ENCODE measurements around the gene PSMA3. TPM values are rescaled to one million over a fixed set of nuclear protein-coding genes. Genes with fewer than 3 reads are reported as not detected.

The PSMA3 gene
- total RNA-seq, 1 experiment from 2014 or later = 355 TPM

DNA sequence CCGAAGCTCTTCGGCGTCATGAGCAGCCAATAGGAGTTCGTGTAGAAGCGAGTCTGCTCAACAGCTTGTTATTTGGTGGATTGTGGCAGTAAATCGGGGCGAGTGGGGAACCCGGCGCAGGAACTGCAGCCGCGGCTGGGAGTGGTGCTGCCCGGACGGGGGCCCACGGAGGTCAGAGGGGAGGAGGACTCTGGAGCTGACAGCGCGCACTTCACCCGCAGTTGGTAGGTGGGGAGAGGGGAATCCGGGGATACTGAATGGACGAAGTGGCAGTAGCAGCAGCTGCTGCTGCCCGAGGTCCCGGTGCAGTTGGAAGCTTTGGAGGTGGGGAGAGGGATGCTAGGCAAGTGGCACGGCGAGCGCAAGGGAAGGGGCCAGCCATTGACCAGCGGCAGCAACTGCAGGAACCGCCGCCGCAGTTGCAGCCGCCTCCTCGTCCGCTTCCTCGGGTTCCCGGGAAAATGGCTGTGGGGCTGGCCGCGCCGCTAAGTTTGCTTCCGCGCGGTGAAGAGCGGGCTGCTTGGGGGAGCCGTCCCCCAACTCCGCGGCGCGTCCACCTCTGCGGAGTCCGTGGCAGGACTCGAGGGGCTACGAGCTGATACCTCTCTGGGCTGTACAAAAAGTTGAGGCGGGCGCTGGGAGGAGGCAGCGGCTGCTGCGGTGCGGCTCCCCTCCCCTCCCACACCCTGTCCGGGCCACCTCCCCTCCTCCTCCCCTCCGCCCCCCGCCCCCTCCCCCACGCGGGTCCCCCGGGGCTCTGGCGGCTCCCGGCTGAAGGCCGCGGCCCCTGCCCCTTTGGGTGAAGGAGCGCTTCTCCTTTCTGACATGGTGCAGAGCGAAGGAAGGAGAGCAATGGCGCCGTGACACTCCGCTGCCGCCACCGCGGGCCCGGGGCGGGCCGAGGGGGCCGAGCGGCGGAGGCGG is 54.1 kb downstream of the PSMA3 start, which contains the start of gene ARID4A:
Gene ARID4A, plus strand, starts transcription at position 79 of the 924 bp plus-strand sequence. CDS start 1,300 bp downstream, outside the sequence.
- intact Hi-C loops (cut with micrococcal nuclease; ENCODE audit: unreplicated experiment) = loop anchor here (1.0 to 2.0 kb wide), 2 partner anchors 32 to 129 kb away; partner anchors contain the start of genes KIAA0586 and TIMM9
- ChIA-PET POLR2A (ENCODE audit: low non-redundant PET) (interaction anchor here (0.5 to 0.7 kb wide), 5 partner anchors 11 to 1635 kb away, joined by 3 to 7 read pairs (median 3); no protein-coding TSS in a partner anchor), CTCF (interaction anchor here (0.6 kb wide), 1 partner anchor 192 kb away, joined by 3 read pairs; no protein-coding TSS in a partner anchor)
- no peaks in the 10 kb centered on the region for H3K27me3 ChIP-seq (replicated peaks; ENCODE audit: insufficient read depth, low read depth, low read length, poor library complexity)
- peak within 1 kb of the TSS; percentile 77 for H3K4me3 ChIP-seq (ENCODE audit: low read depth, low read length, poor library complexity, severe bottlenecking)
- no TSS peak for BruUV-seq (replicated peaks)
- H3K9me3 ChIP-seq (ENCODE audit: low read depth, low read length, poor library complexity, severe bottlenecking) = no peaks in the 10 kb centered on the region
- DNase-seq (ENCODE audit: low spot score) = peak; percentile 23
- H3K4me1 ChIP-seq (ENCODE audit: insufficient read depth, low read length, poor library complexity, severe bottlenecking) = peaks cover 7% of the 10 kb centered on the region
- H3K27ac ChIP-seq (ENCODE audit: low read depth, low read length, poor library complexity, severe bottlenecking) = peak within 1 kb of the TSS; percentile 96
- no peak for TF ChIP-seq EZH2 (IDR thresholded peaks at IDR 0.05; ENCODE audit: borderline replicate concordance, low read depth, low read length, poor library complexity, severe bottlenecking)
- TF ChIP-seq, protein P1, sequence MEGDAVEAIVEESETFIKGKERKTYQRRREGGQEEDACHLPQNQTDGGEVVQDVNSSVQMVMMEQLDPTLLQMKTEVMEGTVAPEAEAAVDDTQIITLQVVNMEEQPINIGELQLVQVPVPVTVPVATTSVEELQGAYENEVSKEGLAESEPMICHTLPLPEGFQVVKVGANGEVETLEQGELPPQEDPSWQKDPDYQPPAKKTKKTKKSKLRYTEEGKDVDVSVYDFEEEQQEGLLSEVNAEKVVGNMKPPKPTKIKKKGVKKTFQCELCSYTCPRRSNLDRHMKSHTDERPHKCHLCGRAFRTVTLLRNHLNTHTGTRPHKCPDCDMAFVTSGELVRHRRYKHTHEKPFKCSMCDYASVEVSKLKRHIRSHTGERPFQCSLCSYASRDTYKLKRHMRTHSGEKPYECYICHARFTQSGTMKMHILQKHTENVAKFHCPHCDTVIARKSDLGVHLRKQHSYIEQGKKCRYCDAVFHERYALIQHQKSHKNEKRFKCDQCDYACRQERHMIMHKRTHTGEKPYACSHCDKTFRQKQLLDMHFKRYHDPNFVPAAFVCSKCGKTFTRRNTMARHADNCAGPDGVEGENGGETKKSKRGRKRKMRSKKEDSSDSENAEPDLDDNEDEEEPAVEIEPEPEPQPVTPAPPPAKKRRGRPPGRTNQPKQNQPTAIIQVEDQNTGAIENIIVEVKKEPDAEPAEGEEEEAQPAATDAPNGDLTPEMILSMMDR (conservative IDR thresholded peaks at IDR 0.05; ENCODE audit: low read depth, low read length) = no peak
- peaks cover 27% of the 10 kb centered on the region for H3K36me3 ChIP-seq (ENCODE audit: insufficient read depth, low read length, poor library complexity, severe bottlenecking)

DNA sequence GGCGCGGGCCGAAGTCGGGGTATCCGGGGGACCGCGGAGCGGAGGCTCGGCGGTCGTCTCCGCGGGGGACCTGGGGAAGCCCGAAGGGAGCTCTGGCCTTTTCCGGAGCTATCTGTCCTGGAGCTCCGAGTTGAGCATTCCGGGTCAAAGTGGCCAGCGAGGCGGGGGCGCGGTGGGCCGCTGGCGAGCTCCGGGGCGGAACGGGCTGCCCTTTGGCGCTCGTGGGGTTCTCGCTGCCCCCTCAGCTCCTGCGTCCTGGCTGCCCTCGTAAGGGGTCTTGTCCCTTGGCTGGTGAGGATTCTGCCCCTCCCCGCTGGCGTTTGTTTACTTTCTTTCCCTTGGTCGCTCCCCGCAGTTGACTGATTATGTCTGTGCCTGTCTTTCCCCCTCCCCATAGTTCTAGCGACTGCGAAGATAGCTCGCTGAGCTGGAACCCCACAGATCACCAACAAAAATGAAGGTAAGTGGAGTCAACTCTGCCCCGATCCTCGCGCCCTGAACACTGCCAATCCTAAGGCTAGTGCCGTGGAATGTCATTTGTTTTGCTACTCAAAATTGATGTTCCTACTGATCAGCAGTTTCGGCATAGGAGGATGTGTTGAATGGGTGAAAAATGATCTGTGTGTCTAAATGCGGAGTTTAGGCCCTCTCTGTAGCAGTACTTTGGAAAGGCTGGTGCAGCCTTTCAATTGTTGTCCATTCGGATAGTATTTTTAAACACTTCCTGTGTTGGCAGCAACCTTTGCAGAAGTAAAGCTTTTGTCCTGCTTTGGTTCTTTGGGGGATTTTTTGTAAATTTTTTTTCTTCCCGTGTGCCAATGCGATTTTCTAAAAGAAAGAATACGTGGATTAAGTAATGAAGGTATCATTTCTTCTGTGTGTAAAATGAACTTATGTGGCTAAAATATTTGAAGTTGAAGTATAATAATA is 55.0 kb downstream of the PSMA3 start:
- H3K27ac ChIP-seq (ENCODE audit: low read depth, low read length, poor library complexity, severe bottlenecking) = peak overlapping the region; percentile 68
- H3K4me3 ChIP-seq (ENCODE audit: low read depth, low read length, poor library complexity, severe bottlenecking) = peak overlapping the region; percentile 77
- ChIA-PET POLR2A (ENCODE audit: low non-redundant PET) (interaction anchor here (0.7 kb wide), 1 partner anchor 1636 kb away, joined by 3 read pairs; no protein-coding TSS in a partner anchor), CTCF (no interaction called here)
- H3K9me3 ChIP-seq (ENCODE audit: low read depth, low read length, poor library complexity, severe bottlenecking) = no peaks in the 10 kb centered on the region
- peak; percentile 26 for DNase-seq (ENCODE audit: low spot score)
- no TSS peak for BruUV-seq (replicated peaks)
- intact Hi-C loops (cut with micrococcal nuclease; ENCODE audit: unreplicated experiment) = loop anchor here (2.0 kb wide), 1 partner anchor 31 kb away; no protein-coding TSS in a partner anchor
- no peak for TF ChIP-seq EZH2 (IDR thresholded peaks at IDR 0.05; ENCODE audit: borderline replicate concordance, low read depth, low read length, poor library complexity, severe bottlenecking)
- TF ChIP-seq, protein P1 (conservative IDR thresholded peaks at IDR 0.05; ENCODE audit: low read depth, low read length) = no peak
- peaks cover 17% of the 10 kb centered on the region for H3K36me3 ChIP-seq (ENCODE audit: insufficient read depth, low read length, poor library complexity, severe bottlenecking)
- no peaks in the 10 kb centered on the region for H3K27me3 ChIP-seq (replicated peaks; ENCODE audit: insufficient read depth, low read depth, low read length, poor library complexity)
- peaks cover 7% of the 10 kb centered on the region for H3K4me1 ChIP-seq (ENCODE audit: insufficient read depth, low read length, poor library complexity, severe bottlenecking)

DNA sequence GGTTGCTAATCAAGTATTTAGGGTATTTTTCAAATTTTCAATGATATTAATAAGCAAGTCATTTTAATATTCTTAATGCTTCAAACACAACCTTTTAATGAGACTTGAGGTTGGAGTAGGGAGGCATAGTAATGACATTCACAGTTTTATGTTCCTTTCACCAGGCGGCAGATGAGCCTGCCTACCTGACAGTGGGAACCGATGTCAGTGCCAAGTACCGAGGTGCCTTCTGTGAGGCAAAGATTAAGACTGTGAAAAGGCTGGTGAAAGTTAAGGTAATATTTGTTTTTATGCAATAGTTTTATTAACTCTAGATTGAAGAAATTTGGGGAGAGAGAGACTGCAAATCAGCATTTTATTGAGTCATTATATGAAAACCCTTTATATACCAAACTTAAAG is 56.8 kb downstream of the PSMA3 start:
- Histone ChIP-seq H3K27me3 (replicated peaks; ENCODE audit: insufficient read depth, low read depth, low read length, poor library complexity) (no peaks in the 10 kb centered on the region), H3K36me3 (ENCODE audit: insufficient read depth, low read length, poor library complexity, severe bottlenecking) (peaks cover 4% of the 10 kb centered on the region), H3K4me3 (ENCODE audit: low read depth, low read length, poor library complexity, severe bottlenecking) (no peak overlapping the region), H3K9me3 (ENCODE audit: low read depth, low read length, poor library complexity, severe bottlenecking) (no peaks in the 10 kb centered on the region), H3K27ac (ENCODE audit: low read depth, low read length, poor library complexity, severe bottlenecking) (no peak overlapping the region), H3K4me1 (ENCODE audit: insufficient read depth, low read length, poor library complexity, severe bottlenecking) (peaks cover 17% of the 10 kb centered on the region)
- no TSS peak for BruUV-seq (replicated peaks)
- ChIA-PET POLR2A (ENCODE audit: low non-redundant PET) (no interaction called here), CTCF (no interaction called here)
- DNase-seq (ENCODE audit: low spot score) = no peak
- intact Hi-C loops (cut with micrococcal nuclease; ENCODE audit: unreplicated experiment) = no loop called here
- no peak for TF ChIP-seq EZH2 (IDR thresholded peaks at IDR 0.05; ENCODE audit: borderline replicate concordance, low read depth, low read length, poor library complexity, severe bottlenecking)
- TF ChIP-seq, protein P1 (conservative IDR thresholded peaks at IDR 0.05; ENCODE audit: low read depth, low read length) = no peak
